ENCODE measurements around the gene ZNF20.

ZNF20 gene

DNA sequence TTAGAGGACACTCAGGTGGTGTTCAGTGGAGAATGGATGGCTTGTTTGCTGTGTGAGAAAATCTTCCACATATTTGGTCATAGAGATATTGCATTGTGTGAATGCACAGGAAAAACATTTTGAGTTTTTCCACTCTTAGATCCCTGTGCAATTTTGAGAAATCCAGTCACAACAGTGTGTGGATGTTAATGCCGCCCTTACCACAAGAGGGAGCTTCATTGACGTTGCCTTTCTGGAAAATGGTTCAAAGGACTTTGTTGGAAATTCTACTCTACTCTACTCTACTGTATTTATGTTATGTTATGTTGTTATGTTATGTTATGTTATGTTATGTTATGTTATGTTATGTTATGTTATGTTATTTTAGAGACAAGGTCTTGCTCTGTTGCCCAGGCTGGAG is 13.4 kb downstream of the ZNF20 start:
- no peak for TF ChIP-seq ARNT (IDR thresholded peaks at IDR 0.05)
- TF ChIP-seq ZNF384 (IDR thresholded peaks at IDR 0.05): no peak
- no peak for TF ChIP-seq TARDBP (IDR thresholded peaks at IDR 0.05)
- TF ChIP-seq HDGF (IDR thresholded peaks at IDR 0.05; ENCODE audit: borderline replicate concordance): no peak
- no peak for TF ChIP-seq NFRKB (IDR thresholded peaks at IDR 0.05)
- no peak for TF ChIP-seq L3MBTL2 (conservative IDR thresholded peaks at IDR 0.05)
- no peak for TF ChIP-seq PKNOX1 (IDR thresholded peaks at IDR 0.05)
- no peak for TF ChIP-seq BHLHE40 (IDR thresholded peaks at IDR 0.05; ENCODE audit: borderline replicate concordance)
- no peak for TF ChIP-seq SP1 (IDR thresholded peaks at IDR 0.05)
- ChIA-PET CTCF (no interaction called here), POLR2A (no interaction called here)
- no peak for DNase-seq (ENCODE audit: extremely low spot score)

GRCh38 chr19:12117201-12117970 is 22.8 kb downstream of the ZNF20 start:
- TF ChIP-seq FOXA1 (IDR thresholded peaks at IDR 0.05): no peak
- no peak for TF ChIP-seq NFRKB (IDR thresholded peaks at IDR 0.05)
- no peak for TF ChIP-seq FOXM1 (IDR thresholded peaks at IDR 0.05; ENCODE audit: borderline replicate concordance)
- TF ChIP-seq ZNF384 (IDR thresholded peaks at IDR 0.05): no peak
- TF ChIP-seq L3MBTL2 (conservative IDR thresholded peaks at IDR 0.05): no peak
- TF ChIP-seq ARNT (IDR thresholded peaks at IDR 0.05): no peak
- TF ChIP-seq SUZ12 (IDR thresholded peaks at IDR 0.05): no peak
- no peak for TF ChIP-seq TARDBP (IDR thresholded peaks at IDR 0.05)
- no peak for TF ChIP-seq LEF1 (IDR thresholded peaks at IDR 0.05; ENCODE audit: borderline replicate concordance)
- TF ChIP-seq HDGF (IDR thresholded peaks at IDR 0.05; ENCODE audit: borderline replicate concordance): no peak
- no peak for TF ChIP-seq PKNOX1 (IDR thresholded peaks at IDR 0.05)
- no peak for TF ChIP-seq FOXK2 (IDR thresholded peaks at IDR 0.05)
- TF ChIP-seq ELF4 (IDR thresholded peaks at IDR 0.05): no peak
- no peak for TF ChIP-seq BHLHE40 (IDR thresholded peaks at IDR 0.05; ENCODE audit: borderline replicate concordance)
- no peak for TF ChIP-seq CTBP1 (IDR thresholded peaks at IDR 0.05; ENCODE audit: borderline replicate concordance)
- TF ChIP-seq SP1 (IDR thresholded peaks at IDR 0.05): no peak
- DNase-seq (ENCODE audit: extremely low spot score): no peak
- ChIA-PET CTCF (no interaction called here), POLR2A (no interaction called here)

GRCh38 chr19:12113121-12113520 is 27.0 kb downstream of the ZNF20 start:
- CTCF ChIA-PET: no interaction called here
- DNase-seq (ENCODE audit: extremely low spot score): no peak

GRCh38 chr19:12112701-12113100 is 27.4 kb downstream of the ZNF20 start:
- TF ChIP-seq SP1 (IDR thresholded peaks at IDR 0.05): no peak
- no peak for DNase-seq (ENCODE audit: extremely low spot score)
- POLR2A ChIA-PET: no interaction called here
- CTCF ChIA-PET: no interaction called here

More at GRCh38 chr19:12113121-12113520, 27.0 kb downstream of the ZNF20 start:
- POLR2A ChIA-PET: no interaction called here
- TF ChIP-seq ZNF384 (IDR thresholded peaks at IDR 0.05) (no peak), FOXK2 (IDR thresholded peaks at IDR 0.05) (no peak), SUZ12 (IDR thresholded peaks at IDR 0.05) (no peak), L3MBTL2 (conservative IDR thresholded peaks at IDR 0.05) (no peak), BHLHE40 (IDR thresholded peaks at IDR 0.05; ENCODE audit: borderline replicate concordance) (no peak), PKNOX1 (IDR thresholded peaks at IDR 0.05) (no peak), ARNT (IDR thresholded peaks at IDR 0.05) (no peak), FOXM1 (IDR thresholded peaks at IDR 0.05; ENCODE audit: borderline replicate concordance) (no peak), CTBP1 (IDR thresholded peaks at IDR 0.05; ENCODE audit: borderline replicate concordance) (no peak), TARDBP (IDR thresholded peaks at IDR 0.05) (no peak), HDGF (IDR thresholded peaks at IDR 0.05; ENCODE audit: borderline replicate concordance) (no peak), NFRKB (IDR thresholded peaks at IDR 0.05) (no peak), ELF4 (IDR thresholded peaks at IDR 0.05) (no peak), LEF1 (IDR thresholded peaks at IDR 0.05; ENCODE audit: borderline replicate concordance) (no peak), FOXA1 (IDR thresholded peaks at IDR 0.05) (no peak), SP1 (IDR thresholded peaks at IDR 0.05) (no peak)

DNA sequence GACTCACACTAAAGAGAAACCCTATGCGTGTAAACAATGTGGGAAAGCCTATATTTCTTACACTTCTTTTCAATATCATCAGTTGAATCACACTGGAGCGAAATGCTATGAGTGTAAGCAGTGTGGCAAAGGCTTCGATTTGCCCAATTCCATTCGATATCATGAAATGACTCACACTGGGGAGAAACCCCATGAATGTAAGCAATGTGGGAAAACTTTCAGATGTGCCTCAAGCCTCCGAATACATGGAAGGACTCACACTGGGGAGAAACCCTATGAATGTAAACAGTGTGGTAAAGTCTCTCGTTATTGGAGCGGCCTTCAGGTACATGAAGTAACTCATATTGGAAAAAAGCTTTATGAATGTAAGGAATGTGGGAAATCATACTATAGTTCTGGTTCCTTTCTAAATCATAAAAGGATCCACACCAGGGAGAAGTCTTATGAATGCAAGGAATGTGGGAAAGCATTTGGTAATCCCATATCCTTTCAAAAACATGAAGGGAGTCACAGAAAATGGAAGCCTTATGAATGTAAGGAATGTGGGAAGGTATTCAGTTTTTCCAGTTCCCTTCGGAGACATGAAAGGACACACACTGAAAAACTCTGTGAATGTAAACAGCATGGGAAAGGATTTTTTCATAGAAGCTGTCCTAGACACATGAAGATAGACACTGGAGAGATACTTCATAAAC is 28.1 kb downstream of the ZNF20 start:
- ChIA-PET CTCF (no interaction called here), POLR2A (no interaction called here)
- no peak for TF ChIP-seq ELF4 (IDR thresholded peaks at IDR 0.05)
- no peak for TF ChIP-seq PKNOX1 (IDR thresholded peaks at IDR 0.05)
- no peak for TF ChIP-seq L3MBTL2 (conservative IDR thresholded peaks at IDR 0.05)
- no peak for TF ChIP-seq FOXA1 (IDR thresholded peaks at IDR 0.05)
- TF ChIP-seq TARDBP (IDR thresholded peaks at IDR 0.05): no peak
- no peak for TF ChIP-seq CTBP1 (IDR thresholded peaks at IDR 0.05; ENCODE audit: borderline replicate concordance)
- no peak for TF ChIP-seq NFRKB (IDR thresholded peaks at IDR 0.05)
- no peak for TF ChIP-seq BHLHE40 (IDR thresholded peaks at IDR 0.05; ENCODE audit: borderline replicate concordance)
- no peak for TF ChIP-seq FOXM1 (IDR thresholded peaks at IDR 0.05; ENCODE audit: borderline replicate concordance)
- TF ChIP-seq SP1 (IDR thresholded peaks at IDR 0.05): no peak
- TF ChIP-seq FOXK2 (IDR thresholded peaks at IDR 0.05): no peak
- no peak for TF ChIP-seq ARNT (IDR thresholded peaks at IDR 0.05)
- no peak for TF ChIP-seq ZNF384 (IDR thresholded peaks at IDR 0.05)
- no peak for DNase-seq (ENCODE audit: extremely low spot score)
